H9 (cell line): ENCODE measurements around the gene CFAP43. TPM values are rescaled to one million over a fixed set of nuclear protein-coding genes. Genes with fewer than 3 reads are reported as not detected.

Experiments
- DNase-seq: peaks from one replicate; pipeline ENCODE4 v3.0.0-alpha.2; 2017
- H2AFZ ChIP-seq: one replicate; pipeline ENCODE4 v1.6.1; 2013; ENCODE audit warnings: mild to moderate bottlenecking, low read length, control low read depth, moderate library complexity
- H2AK5ac ChIP-seq: 2 replicates; pipeline ENCODE4 v1.6.1; 2013; ENCODE audit warnings: low read length, control low read depth, mixed read lengths; ENCODE audit not compliant: insufficient read length
- H2BK120ac ChIP-seq: one replicate; pipeline ENCODE4 v1.6.1; 2013; ENCODE audit warnings: low read depth, mild to moderate bottlenecking, low read length, control low read depth, inconsistent platforms; ENCODE audit not compliant: poor library complexity, severe bottlenecking
- H2BK12ac ChIP-seq: 2 replicates; pipeline ENCODE4 v1.6.1; 2013; ENCODE audit warnings: low read length, control low read depth, mixed read lengths, low read depth; ENCODE audit not compliant: insufficient read length
- H2BK15ac ChIP-seq: 2 replicates; pipeline ENCODE4 v1.6.1; 2013; ENCODE audit warnings: low read depth, low read length, control low read depth
- H2BK20ac ChIP-seq: one replicate; pipeline ENCODE4 v1.6.1; 2013; ENCODE audit warnings: low read depth, mild to moderate bottlenecking, low read length, control low read depth, inconsistent platforms; ENCODE audit not compliant: poor library complexity, severe bottlenecking
- H2BK5ac ChIP-seq: 2 replicates; pipeline ENCODE4 v1.6.1; 2013; ENCODE audit warnings: low read length, control low read depth, mixed read lengths; ENCODE audit not compliant: insufficient read length
- H3K14ac ChIP-seq: 2 replicates; pipeline ENCODE4 v1.6.1; 2013; ENCODE audit warnings: low read length, control low read depth; ENCODE audit not compliant: insufficient read depth
- H3K18ac ChIP-seq: 2 replicates; pipeline ENCODE4 v1.6.1; 2013; ENCODE audit warnings: low read depth, mild to moderate bottlenecking, mixed read lengths, low read length, control low read depth; ENCODE audit not compliant: insufficient read length
- H3K23ac ChIP-seq: 2 replicates; pipeline ENCODE4 v1.6.1; 2013; ENCODE audit warnings: low read length, control low read depth, mixed read lengths, low read depth; ENCODE audit not compliant: insufficient read length
- H3K23me2 ChIP-seq: 2 replicates; pipeline ENCODE4 v1.6.1; 2013; ENCODE audit warnings: low read depth, mild to moderate bottlenecking, mixed read lengths, low read length, control low read depth; ENCODE audit not compliant: insufficient read length, poor library complexity, severe bottlenecking
- H3K27ac ChIP-seq: 2 replicates; pipeline ENCODE4 v1.5.1; 2013; ENCODE audit warnings: low read length, control low read depth, mixed read lengths, low read depth; ENCODE audit not compliant: insufficient read length
- H3K27me3 ChIP-seq: 2 replicates; pipeline ENCODE4 v1.6.1; 2013; ENCODE audit warnings: low read length, control low read depth, inconsistent platforms; ENCODE audit not compliant: insufficient read depth
- H3K4ac ChIP-seq: 2 replicates; pipeline ENCODE4 v1.6.1; 2013; ENCODE audit warnings: low read depth, mild to moderate bottlenecking, control low read depth, inconsistent platforms, low read length, moderate library complexity
- H3K4me1 ChIP-seq: 2 replicates; pipeline ENCODE4 v1.6.1; 2013; ENCODE audit warnings: low read length, control low read depth, inconsistent platforms; ENCODE audit not compliant: insufficient read depth
- H3K4me2 ChIP-seq: 2 replicates; pipeline ENCODE4 v1.6.1; 2013; ENCODE audit warnings: low read length, control low read depth, mixed read lengths; ENCODE audit not compliant: insufficient read length, insufficient read depth
- H3K56ac ChIP-seq: 2 replicates; pipeline ENCODE4 v1.6.1; 2013; ENCODE audit warnings: low read depth, mild to moderate bottlenecking, mixed read lengths, low read length, control low read depth; ENCODE audit not compliant: insufficient read length
- H3K79me1 ChIP-seq: 2 replicates; pipeline ENCODE4 v1.6.1; 2013; ENCODE audit warnings: low read depth, mild to moderate bottlenecking, moderate library complexity, low read length, control low read depth, inconsistent platforms; ENCODE audit not compliant: insufficient read depth, poor library complexity, severe bottlenecking
- H3K79me2 ChIP-seq: 2 replicates; pipeline ENCODE4 v1.6.1; 2013; ENCODE audit warnings: low read length, control low read depth, inconsistent platforms; ENCODE audit not compliant: insufficient read depth
- H3K9ac ChIP-seq: 2 replicates; pipeline ENCODE4 v1.6.1; 2013; ENCODE audit warnings: low read length, control low read depth, mixed read lengths; ENCODE audit not compliant: insufficient read length; ENCODE audit errors: extremely low read depth
- H3K9me3 ChIP-seq: one replicate; pipeline ENCODE4 v1.6.1; 2013; ENCODE audit warnings: low read depth, low read length, inconsistent platforms; ENCODE audit not compliant: control insufficient read depth
- H3T11ph ChIP-seq: one replicate; pipeline ENCODE4 v1.6.1; 2013; ENCODE audit warnings: mild to moderate bottlenecking, low read length, control low read depth, inconsistent platforms
- H4K20me1 ChIP-seq: one replicate; pipeline ENCODE4 v1.6.1; 2013; ENCODE audit not compliant: control insufficient read depth, insufficient read length, insufficient read depth
- H4K5ac ChIP-seq: 2 replicates; pipeline ENCODE4 v1.6.1; 2013; ENCODE audit warnings: low read depth, mild to moderate bottlenecking, mixed read lengths, low read length, control low read depth; ENCODE audit not compliant: insufficient read length
- H4K8ac ChIP-seq: replicated peaks from 2 replicates; pipeline ENCODE4 v1.6.1; 2013; ENCODE audit warnings: low read length, control low read depth, mixed read lengths, low read depth; ENCODE audit not compliant: insufficient read length
- H4K91ac ChIP-seq: 2 replicates; pipeline ENCODE4 v1.6.1; 2013; ENCODE audit warnings: low read depth, mild to moderate bottlenecking, moderate library complexity, mixed read lengths, low read length, control low read depth; ENCODE audit not compliant: insufficient read length
- H3K27ac Mint-ChIP-seq, 3 experiments: 2 replicates in 2 of 3; 3 replicates in 1 of 3; pipeline ENCODE4 v1.8.0; 2020 to 2021; ENCODE audit warnings: mixed read lengths in 3 of 3, mild to moderate bottlenecking in 1 of 3, moderate library complexity in 1 of 3
- H3K27me3 Mint-ChIP-seq: 2 replicates; pipeline ENCODE4 v1.8.0; 2021; ENCODE audit warnings: low read depth, mild to moderate bottlenecking, moderate library complexity, mixed read lengths
- H3K36me3 Mint-ChIP-seq, 3 experiments: 2 replicates in 2 of 3; 3 replicates in 1 of 3; pipeline ENCODE4 v1.8.0; 2020 to 2021; ENCODE audit warnings: low read depth in 3 of 3, mixed read lengths in 3 of 3; ENCODE audit not compliant: insufficient read depth in 1 of 3
- H3K4me1 Mint-ChIP-seq, 2 experiments: 2 replicates each; pipeline ENCODE4 v1.8.0; 2020; ENCODE audit warnings: mixed read lengths in 2 of 2
- H3K4me3 Mint-ChIP-seq, 2 experiments: 2 replicates in 1 of 2; 3 replicates in 1 of 2; pipeline ENCODE4 v1.8.0; 2020 to 2021; ENCODE audit warnings: mild to moderate bottlenecking in 2 of 2, mixed read lengths in 2 of 2, moderate library complexity in 1 of 2
- H3K9me3 Mint-ChIP-seq, 2 experiments: 2 replicates in 1 of 2; 3 replicates in 1 of 2; pipeline ENCODE4 v1.8.0; 2020; ENCODE audit warnings: mild to moderate bottlenecking in 2 of 2, mixed read lengths in 2 of 2, moderate library complexity in 1 of 2
- CTCF ChIP-seq: fragments of 200-600 bp; sonication (generic); conservative IDR thresholded peaks from 3 replicates; pipeline ENCODE4 v1.8.0; 2021; ENCODE audit warnings: antibody characterized with exemption, mild to moderate bottlenecking
- WGBS: extraction: QIAGEN DNeasy Blood & Tissue Kit; methylation state at CpG from one replicate; pipeline ENCODE4 v1.1.7; 2013; ENCODE audit warnings: missing lambda C conversion rate, low lambda C conversion rate, mixed read lengths; ENCODE audit not compliant: insufficient read length; ENCODE audit errors: extremely low coverage; 5-methylcytosine and 5-hydroxymethylcytosine counted together
- total RNA-seq: library from RNA; stranded (reverse); gene quantifications from 2 replicates; pipeline ENCODE4 v1.2.1, GENCODE V29; 2021

CFAP43 gene
- total RNA-seq, 1 experiment from 2014 or later: 0.26 TPM

- peak; percentile 50 for DNase-seq
- Mint-ChIP-seq H3K4me3 (peak overlapping the region; percentile 77 to 87), H3K36me3 (peaks cover 0 to 13% (median 11%) of the 10 kb centered on the region in 3 experiments; a peak in 5 of 7 replicates), H3K9me3 (no peaks in the 10 kb centered on the region; a peak in 1 of 5 replicates), H3K4me1 (peaks cover 51 to 58% of the 10 kb centered on the region in 2 experiments), H3K27me3 (peaks cover 15% of the 10 kb centered on the region), H3K27ac (peak overlapping the region in 1 of 3 experiments; percentile 90; a peak in 3 of 7 replicates)
- Histone ChIP-seq H3K9me3 (no peaks in the 10 kb centered on the region), H4K8ac (no peak overlapping the region), H3K4ac (no peak overlapping the region), H2BK20ac (no peak overlapping the region), H3K56ac (no peak overlapping the region), H4K5ac (no peak overlapping the region), H3K23me2 (peaks cover 12% of the 10 kb centered on the region), H3K79me1 (no peaks in the 10 kb centered on the region), H3K23ac (no peak overlapping the region), H2BK120ac (no peak overlapping the region), H3K4me2 (peak overlapping the region; percentile 87), H3K9ac (no peak overlapping the region), H3K27ac (no peak overlapping the region), H3K14ac (no peak overlapping the region), H3T11ph (no peak overlapping the region), H3K18ac (no peak overlapping the region), H3K27me3 (no peaks in the 10 kb centered on the region; the same call in 1 of the 2 replicates), H3K4me1 (peaks cover 11% of the 10 kb centered on the region; the same call in 1 of the 2 replicates), H2BK12ac (no peak overlapping the region), H3K79me2 (no peaks in the 10 kb centered on the region; the same call in 1 of the 2 replicates), H2AK5ac (no peak overlapping the region), H2BK15ac (no peak overlapping the region), H4K20me1 (no peaks in the 10 kb centered on the region), H2AFZ (no peak overlapping the region), H2BK5ac (no peak overlapping the region), H4K91ac (no peak overlapping the region)
- WGBS: no CpG with 5 or more reads among the region's 10 CpGs
- no peak for TF ChIP-seq CTCF
These were observed 21.6 kb upstream of the CFAP43 start for GRCh38 chr10:104253606-104254410.
